Lung (tissue), 12 donors: ENCODE data around the gene C4orf50. TPM values are rescaled to one million over a fixed set of nuclear protein-coding genes. Genes with fewer than 3 reads are reported as not detected.

Experiments
- ATAC-seq: fragments of 200-7000 bp; cut with Tn5 transposase; one replicate; pipeline ENCODE4 v1.9.1; 2020; ENCODE audit warnings: moderate number of reproducible peaks; ENCODE audit not compliant: insufficient read depth, low FRiP score
- DNase-seq, 3 donors: peaks; one replicate each; pipeline ENCODE4 v3.0.0-alpha.2; 2013 to 2017
- H3K27ac ChIP-seq, 2 donors: one replicate each; pipeline ENCODE4 v1.5.1; 2013; ENCODE audit warnings: mild to moderate bottlenecking in 2 of 2, moderate library complexity in 2 of 2, control low read depth in 1 of 2, inconsistent platforms in 1 of 2, low read depth in 1 of 2, low read length in 1 of 2
- H3K27me3 ChIP-seq, 3 donors: one replicate each; pipeline ENCODE4 v1.5.1; 2013; ENCODE audit warnings: low read length in 2 of 3; ENCODE audit not compliant: control insufficient read depth in 3 of 3, insufficient read depth in 3 of 3
- H3K36me3 ChIP-seq, 4 donors: one replicate each; pipeline ENCODE4 v1.5.1; 2013; ENCODE audit warnings: low read length in 4 of 4, mild to moderate bottlenecking in 1 of 4, moderate library complexity in 1 of 4; ENCODE audit not compliant: control insufficient read depth in 4 of 4, insufficient read depth in 4 of 4
- H3K4me1 ChIP-seq, 5 donors: one replicate each; pipeline ENCODE4 v1.5.1; 2013; ENCODE audit warnings: low read length in 5 of 5, mild to moderate bottlenecking in 2 of 5, moderate library complexity in 1 of 5; ENCODE audit not compliant: control insufficient read depth in 5 of 5, insufficient read depth in 5 of 5
- H3K4me3 ChIP-seq: one replicate; pipeline ENCODE4 v1.5.1; 2013; ENCODE audit warnings: mild to moderate bottlenecking, control low read depth, moderate library complexity
- H3K9ac ChIP-seq, 2 donors: one replicate each; pipeline ENCODE4 v1.5.1; 2013; ENCODE audit warnings: low read length in 2 of 2, control low read depth in 1 of 2; ENCODE audit not compliant: insufficient read depth in 1 of 2
- H3K9me3 ChIP-seq, 4 donors: one replicate each; pipeline ENCODE4 v1.5.1; 2013; ENCODE audit warnings: low read length in 3 of 4, mild to moderate bottlenecking in 1 of 4, moderate library complexity in 1 of 4; ENCODE audit not compliant: control insufficient read depth in 4 of 4, insufficient read depth in 3 of 4
- WGBS, 2 donors: extraction: QIAGEN DNeasy Blood & Tissue Kit; methylation state at CpG; one replicate each; pipeline ENCODE4 v1.1.7; 2013; 5-methylcytosine and 5-hydroxymethylcytosine counted together
- polyA plus RNA-seq, 2 donors: library from polyadenylated mRNA; stranded (reverse); fragments of 200-250 nt; gene quantifications; one replicate each; pipeline ENCODE4 v1.2.1, GENCODE V29; 2013
- total RNA-seq, 2 donors: library from RNA; depleted of rRNA in 1 of 2; stranded (reverse); fragments of >200 nt in 1 of 2; gene quantifications; one replicate each; pipeline ENCODE4 v1.2.1, GENCODE V29; 2014 to 2021
- TF ChIP-seq, protein P1 (sequence below): IDR thresholded peaks from 2 replicates; pipeline ENCODE4 v1.5.1; 2012; ENCODE audit warnings: mild to moderate bottlenecking; ENCODE audit errors: control extremely low read depth, extremely low read depth
- donor health status: control.
- donor health status: control.
- donor health status: Bipolar disorder and iron deficiency.
- donor health status: healthy.
- donor health status: DM: yes; HTN: yes; CAD: no.

C4orf50 gene
- total and polyA plus RNA-seq, 4 donors: 0.02 to 0.04 (median 0.03) TPM

DNA sequence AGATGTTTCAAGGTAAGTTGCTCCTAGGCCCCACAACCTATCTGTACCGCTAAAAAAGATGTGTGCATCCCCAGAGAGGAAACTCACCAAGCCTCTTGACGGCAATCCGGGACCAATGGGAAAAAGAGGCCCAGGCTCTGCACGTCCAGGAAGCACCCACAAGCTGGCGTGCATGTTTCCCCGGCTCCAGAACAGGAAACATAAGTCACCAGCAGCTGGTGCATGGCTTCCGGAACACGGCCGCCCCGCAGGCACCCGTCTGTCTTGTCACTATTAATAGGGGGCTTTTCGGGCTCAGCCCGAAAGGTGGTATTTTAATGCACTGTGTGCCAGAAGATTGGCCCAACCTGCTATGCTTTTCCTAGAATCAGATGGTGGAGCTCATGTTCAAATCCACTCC lies 147.5 kb downstream of the C4orf50 start:
- no peak overlapping the region for H3K27ac ChIP-seq
- WGBS, 2 donors: 10 to 35% methylated on average over 13 of the region's 13 CpGs
- H3K36me3 ChIP-seq: no peaks in the 10 kb centered on the region
- no peak for ATAC-seq
- no peak overlapping the region for H3K9ac ChIP-seq
- H3K9me3 ChIP-seq: peaks cover 0 to 5% (median 0%) of the 10 kb centered on the region in 4 donors
- peaks cover 0 to 18% (median 6%) of the 10 kb centered on the region in 5 donors for H3K4me1 ChIP-seq
- H3K4me3 ChIP-seq: no peak overlapping the region
- TF ChIP-seq, protein P1, sequence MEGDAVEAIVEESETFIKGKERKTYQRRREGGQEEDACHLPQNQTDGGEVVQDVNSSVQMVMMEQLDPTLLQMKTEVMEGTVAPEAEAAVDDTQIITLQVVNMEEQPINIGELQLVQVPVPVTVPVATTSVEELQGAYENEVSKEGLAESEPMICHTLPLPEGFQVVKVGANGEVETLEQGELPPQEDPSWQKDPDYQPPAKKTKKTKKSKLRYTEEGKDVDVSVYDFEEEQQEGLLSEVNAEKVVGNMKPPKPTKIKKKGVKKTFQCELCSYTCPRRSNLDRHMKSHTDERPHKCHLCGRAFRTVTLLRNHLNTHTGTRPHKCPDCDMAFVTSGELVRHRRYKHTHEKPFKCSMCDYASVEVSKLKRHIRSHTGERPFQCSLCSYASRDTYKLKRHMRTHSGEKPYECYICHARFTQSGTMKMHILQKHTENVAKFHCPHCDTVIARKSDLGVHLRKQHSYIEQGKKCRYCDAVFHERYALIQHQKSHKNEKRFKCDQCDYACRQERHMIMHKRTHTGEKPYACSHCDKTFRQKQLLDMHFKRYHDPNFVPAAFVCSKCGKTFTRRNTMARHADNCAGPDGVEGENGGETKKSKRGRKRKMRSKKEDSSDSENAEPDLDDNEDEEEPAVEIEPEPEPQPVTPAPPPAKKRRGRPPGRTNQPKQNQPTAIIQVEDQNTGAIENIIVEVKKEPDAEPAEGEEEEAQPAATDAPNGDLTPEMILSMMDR: no peak
- H3K27me3 ChIP-seq: no peaks in the 10 kb centered on the region
- DNase-seq: peak in 2 of 3 donors; percentile 25 to 43

DNA sequence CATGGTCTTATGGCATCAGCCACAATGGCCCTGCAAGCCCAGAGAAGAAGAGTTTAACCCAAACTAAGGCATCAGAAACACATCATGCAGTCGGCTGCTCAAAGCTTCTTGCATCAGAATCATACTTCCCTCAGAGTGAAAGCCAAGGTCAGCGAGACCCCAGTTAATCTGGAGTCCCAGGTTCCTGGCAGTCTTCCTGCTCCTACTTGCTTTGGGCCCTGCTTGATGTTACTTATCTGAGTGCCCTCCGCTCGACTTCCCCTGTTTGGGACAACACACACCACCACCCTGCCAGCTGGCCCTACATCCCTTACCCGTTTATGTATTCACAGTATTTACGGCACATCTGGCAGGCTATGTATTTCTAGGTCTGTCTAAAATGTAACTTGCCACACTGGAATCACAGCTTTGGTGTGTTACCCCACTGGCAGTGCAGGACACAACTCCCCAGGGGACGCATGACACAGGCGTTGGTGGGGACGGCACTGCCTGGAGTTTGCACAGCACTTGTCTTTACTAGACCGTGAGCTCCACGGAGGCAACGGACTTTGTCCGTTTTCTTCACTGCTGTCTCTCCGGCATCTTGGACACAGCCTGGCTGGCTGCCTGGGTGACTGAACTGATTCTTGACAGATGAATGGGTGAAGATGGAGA lies 148.1 kb downstream of the C4orf50 start:
- Histone ChIP-seq H3K9me3 (peaks cover 0 to 5% (median 0%) of the 10 kb centered on the region in 4 donors), H3K9ac (no peak overlapping the region), H3K27me3 (no peaks in the 10 kb centered on the region), H3K4me1 (peaks cover 0 to 18% (median 6%) of the 10 kb centered on the region in 5 donors), H3K27ac (no peak overlapping the region), H3K4me3 (no peak overlapping the region), H3K36me3 (no peaks in the 10 kb centered on the region)
- TF ChIP-seq, protein P1: no peak
- WGBS, 2 donors: 70 to 75% methylated on average over 14 of the region's 14 CpGs
- no peak for ATAC-seq
- peak; percentile 64 to 86 (median 82) for DNase-seq

DNA sequence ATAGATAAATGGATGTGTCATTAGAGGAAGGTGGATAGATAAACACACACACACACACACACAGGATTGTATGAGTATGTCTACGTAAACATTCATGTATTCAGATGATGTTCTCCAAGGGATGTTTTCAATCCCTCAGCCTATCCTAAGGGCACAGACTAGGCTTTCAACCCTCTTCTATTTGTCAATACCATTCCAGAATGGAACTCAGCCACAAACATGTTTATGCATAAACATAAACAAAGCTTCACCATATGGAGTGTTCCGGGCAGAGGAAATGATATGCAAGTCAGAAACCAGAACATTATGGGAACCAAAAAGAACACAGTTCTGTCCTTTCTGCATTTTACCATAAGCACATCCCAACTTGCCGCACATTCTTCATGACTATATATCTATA lies 150.4 kb downstream of the C4orf50 start:
- ATAC-seq (no peak), DNase-seq (peak in 2 of 3 donors; percentile 41 to 56)
- Histone ChIP-seq H3K9me3 (peaks cover 0 to 2% (median 0%) of the 10 kb centered on the region in 4 donors), H3K27me3 (no peaks in the 10 kb centered on the region), H3K27ac (no peak overlapping the region), H3K4me1 (peaks cover 0 to 18% (median 6%) of the 10 kb centered on the region in 5 donors), H3K9ac (no peak overlapping the region), H3K4me3 (no peak overlapping the region), H3K36me3 (no peaks in the 10 kb centered on the region)
- WGBS, 2 donors: 87 to 88% methylated on average over 3 of the region's 3 CpGs
- TF ChIP-seq, protein P1: no peak
